CD4-positive, alpha-beta T cell treated with Interferon alpha-2 for 1 hour (primary cell): ENCODE results near the gene GGACT.
"Not testable (repeated sequence)": the region's sequence is repeated elsewhere in the genome, so short reads cannot be mapped to it uniquely, and the experiment has no call there.

Experiments
- DNase-seq, 2 donors: peaks; one replicate each; pipeline ENCODE4 v3.0.0-alpha.2; 2020 to 2022

The GGACT gene

DNA sequence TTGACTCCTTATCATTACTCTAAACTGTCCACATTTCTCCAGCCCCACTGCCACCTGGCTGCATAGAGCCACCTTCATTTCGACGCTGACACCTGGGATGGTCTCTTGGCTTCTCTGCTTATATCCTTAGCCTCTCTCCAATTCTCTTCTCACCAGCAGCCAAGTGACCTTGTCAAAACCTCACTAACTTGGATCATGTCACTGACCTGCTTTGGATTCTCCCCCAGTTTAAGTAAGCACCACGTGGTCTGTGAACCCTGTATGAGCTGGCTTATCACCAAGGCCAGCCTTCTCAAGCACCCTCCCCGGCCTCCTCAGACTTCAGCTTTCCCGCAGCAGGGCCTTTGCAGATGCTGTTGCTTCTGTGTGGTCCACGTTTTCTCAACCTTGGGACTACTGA lies 12.3 kb upstream of the GGACT start:
- DNase-seq: no peak

DNA sequence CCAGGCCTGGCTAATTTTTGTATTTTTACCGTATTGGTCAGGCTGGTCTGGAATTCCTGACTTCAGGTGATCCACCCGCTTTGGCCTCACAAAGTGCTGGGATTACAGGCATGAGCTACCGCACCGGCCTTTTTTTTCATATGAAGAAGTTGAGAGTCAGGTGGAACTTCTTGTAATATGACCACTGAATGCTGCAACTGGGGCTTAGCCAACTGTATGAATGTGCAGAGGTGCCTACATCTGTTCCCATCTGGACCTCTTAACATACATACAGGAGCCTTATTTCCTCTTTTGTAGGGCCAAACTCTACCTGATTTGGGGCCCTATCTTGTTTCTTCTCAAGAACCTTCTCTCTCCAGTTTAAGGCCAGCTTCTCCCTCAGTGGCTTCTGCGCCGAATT lies 11.9 kb upstream of the GGACT start:
- no peak for DNase-seq

DNA sequence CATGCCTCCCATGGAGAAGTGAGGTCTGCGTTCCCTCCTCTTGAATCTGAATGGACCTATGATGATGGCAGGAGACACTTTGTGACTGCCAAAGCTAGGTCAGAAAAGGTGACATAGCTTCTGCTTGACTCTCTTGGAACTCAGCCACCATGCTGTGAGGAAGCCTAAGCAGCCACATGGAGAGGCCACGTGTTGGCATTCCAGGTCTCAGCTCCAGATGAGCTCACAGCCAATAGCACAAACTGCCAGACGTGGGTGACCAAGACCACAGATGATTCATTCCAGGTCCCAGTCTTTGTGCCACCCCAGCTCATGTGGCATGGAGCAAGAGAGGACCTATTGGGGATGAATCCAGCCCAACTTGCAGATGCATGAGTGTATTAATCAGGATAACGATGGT lies 8.7 kb upstream of the GGACT start:
- DNase-seq: no peak

DNA sequence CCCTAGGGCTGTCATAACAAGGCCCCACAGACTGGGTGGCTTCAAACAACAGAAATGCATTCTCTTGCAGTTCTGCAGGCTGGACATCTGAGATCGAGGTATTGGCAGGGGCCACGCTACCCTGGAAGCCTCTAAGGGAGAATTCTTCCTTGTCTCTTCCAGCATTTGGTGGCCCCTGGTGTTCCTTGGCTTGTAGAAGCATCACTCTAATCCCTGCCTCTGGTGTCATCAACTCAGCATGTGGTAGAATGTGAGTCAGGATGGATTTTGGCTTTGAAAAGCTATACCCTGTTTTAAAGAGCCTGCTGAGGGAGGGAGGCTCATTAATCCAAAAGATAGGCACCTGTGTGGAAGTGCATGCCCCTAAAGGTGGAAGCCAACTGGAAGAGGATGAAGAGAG lies 7.9 kb upstream of the GGACT start:
- DNase-seq: no peak

DNA sequence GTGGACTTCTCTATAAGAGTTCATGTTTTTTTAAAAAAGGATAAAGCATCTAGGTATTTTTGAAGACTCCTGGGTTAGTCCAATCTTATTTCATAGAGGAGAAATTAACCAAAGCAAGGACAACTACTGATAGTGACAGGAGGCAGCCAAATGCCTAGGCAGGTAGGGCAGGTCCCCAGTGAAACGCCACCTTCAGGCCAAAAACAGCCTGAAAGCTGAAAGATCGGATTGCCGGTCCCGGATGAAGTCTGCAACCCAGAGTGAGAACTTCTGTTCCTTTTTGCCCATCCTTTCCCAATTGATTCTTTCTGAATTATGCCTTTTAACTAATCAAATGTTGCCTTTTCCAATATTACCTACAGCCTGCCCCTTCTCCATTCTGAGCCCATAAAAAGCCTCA lies 6.1 kb upstream of the GGACT start:
- DNase-seq: no peak

DNA sequence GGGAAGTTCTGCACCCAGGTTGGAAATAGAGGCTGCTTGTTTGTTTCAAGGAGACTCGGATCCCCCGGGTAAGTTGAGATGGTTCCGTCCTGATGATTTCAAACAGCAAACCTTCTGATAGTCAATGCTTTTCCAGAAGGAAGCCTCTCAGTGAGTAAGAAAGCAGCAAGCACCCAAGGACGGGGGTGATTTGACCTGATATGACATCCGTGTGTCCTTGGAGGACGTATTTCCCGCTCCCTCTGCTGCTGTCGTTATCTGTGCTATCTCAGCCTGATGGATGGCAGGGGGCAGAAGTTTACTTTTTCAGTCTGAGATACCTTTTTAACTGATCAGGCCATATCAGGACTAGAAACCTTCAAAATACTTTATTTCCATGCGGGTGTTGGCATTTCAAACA lies 5.7 kb upstream of the GGACT start:
- no peak for DNase-seq

DNA sequence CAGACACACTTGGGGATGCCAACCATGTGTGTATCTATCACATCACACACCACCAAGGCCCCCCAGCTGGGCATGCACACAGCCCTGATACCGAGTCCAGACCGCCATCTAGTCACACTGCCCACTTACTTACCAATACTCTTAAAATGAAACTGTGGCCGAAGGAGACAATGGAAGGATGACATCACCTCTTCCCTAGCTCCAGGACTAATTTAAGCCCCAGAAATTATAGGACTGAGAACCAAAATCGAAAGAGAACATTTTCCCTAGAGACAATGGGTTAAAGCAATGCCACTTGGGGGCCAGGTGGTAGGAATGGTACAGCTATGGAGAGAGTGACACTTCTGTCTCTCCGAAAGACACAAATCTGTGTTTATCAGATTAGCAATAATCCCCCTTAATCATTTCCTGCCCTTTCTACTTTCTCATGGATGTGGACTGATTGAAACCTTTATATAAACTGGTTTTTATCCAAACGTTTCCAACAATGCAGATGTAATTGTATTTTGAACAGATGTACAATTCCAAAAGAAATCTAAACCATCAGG lies 663 bp upstream of the GGACT start:
- no peak for DNase-seq

DNA sequence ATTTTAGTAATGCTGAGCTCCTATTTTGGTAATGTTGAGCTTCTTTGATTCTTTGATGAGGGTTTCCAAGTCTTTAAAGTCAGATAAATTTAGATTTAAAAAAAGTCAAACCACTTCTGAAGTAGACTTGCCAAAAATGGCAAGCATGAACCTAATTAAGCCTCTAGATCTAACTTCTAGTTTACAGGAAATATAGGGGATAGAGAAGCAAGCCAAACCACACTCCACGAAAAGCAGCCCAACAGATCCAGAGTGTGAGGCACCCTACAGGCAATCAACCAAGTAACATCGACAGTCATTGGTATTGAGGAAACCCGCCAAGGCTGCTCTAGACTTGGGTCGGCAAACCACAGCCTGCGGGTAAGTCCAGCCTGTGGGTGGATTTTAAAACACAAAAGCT lies 3.7 kb downstream of the GGACT start:
- peak; percentile 46 to 62 for DNase-seq

DNA sequence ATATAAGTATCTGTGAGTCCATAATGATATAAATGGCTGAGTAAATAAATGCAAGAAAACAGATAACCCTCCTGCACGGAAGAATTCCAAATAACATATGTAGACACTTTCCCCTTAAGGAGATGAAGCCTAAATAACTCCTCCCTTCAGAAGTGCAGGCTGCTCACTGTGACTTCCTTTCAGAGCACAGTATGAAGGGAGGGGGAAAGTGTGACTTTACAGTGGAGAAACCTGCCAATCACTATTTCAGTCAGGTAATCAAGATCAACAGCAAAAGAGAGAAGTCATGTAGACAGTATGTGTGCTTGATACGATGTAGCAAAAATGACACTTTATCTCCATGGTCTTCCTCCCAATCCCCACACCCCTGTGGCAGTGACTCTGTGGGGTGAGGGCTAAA lies 7.1 kb downstream of the GGACT start:
- no peak for DNase-seq

DNA sequence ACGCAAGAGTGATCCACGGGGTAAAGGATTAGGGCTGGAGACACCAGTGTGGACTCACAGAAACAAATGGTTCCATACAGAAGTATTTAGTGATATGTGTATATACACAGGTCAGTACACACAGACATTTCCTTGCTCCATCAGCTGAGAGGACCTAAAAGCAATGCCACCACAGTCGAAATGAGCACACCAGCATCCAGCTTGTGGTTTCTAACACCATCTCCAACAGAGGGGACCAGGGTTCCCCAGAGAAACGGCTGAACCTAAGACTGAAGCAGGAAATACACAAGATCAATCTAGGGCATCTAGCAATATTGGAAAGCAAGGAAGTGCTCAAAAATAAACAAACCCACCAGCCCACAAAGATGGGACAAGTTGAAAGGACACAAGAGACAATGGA lies 7.6 kb downstream of the GGACT start:
- no peak for DNase-seq

DNA sequence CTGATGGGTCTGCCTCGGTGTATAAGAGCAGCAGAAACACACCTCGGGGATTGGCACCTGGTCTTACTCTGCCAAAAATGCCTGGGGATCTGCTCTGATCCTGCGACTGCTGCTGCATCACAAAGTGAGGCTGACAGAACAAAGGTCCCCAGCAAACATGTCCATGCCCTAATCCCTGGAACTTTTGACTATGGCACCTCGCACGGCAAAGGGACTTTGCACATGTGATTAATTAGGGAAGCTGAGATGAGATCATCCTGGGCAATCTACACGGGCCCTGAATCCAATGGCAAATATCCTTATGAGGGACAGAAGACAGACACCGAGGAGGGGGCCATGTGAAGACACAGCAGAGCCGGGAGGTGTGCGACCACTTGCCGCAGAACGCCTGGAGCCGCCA lies 8.5 kb downstream of the GGACT start:
- DNase-seq: no peak

DNA sequence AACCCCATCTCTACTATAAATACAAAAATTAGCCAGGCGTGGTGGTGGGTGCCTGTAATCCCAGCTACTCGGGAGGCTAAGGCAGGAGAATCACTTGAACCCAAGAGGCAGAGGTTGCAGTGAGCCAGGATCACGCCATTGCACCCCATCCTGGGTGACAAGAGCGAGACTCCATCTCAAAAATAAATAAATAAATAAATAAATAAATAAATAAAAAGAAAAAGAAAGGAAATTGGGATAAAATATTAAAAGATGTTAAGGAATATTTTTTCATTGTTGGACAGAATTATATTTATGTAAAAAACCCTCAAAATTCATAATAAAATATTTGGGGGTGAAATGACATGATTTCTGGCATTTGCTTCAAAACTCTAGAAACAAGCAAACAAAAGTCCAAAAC lies 11.3 kb downstream of the GGACT start:
- not testable (repeated sequence) for DNase-seq

DNA sequence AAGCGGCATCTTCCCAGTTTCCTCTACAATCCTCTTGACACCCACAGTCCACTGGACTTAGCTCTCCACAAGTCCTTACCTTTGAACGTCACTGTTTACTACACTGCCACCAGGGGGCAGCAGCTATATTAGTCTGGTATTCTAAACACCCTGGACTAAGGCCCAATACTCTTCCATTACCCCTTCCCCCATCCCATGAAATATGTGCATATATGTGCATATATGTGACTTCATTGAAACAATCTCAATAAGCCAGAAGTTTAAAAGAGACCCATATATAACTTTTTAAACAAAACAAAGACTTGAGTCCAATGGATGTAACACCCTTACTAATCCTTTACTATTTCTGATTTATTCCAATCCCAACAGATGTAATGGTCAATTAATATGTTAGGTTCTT lies 15.5 kb downstream of the GGACT start:
- peak; percentile 73 to 78 for DNase-seq

DNA sequence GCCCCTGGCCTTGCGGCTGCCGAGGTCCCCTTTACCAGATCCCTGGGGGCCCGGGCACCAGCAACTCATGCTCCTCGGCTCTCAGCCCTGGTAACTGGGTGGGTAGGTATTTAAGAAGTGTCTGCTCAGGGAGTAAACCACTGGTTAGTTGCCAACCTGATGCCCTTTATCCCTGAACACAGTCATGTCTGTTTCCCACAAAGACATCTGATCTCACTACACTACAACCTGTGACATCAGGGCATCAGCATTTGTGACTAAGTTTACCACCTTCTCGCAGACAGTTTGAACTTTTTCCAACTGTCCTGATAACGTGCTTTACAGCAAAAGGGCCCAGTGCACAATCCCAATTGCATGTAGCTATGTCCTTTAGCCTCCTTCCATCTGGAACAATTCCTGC lies 22.0 kb downstream of the GGACT start:
- no peak for DNase-seq

DNA sequence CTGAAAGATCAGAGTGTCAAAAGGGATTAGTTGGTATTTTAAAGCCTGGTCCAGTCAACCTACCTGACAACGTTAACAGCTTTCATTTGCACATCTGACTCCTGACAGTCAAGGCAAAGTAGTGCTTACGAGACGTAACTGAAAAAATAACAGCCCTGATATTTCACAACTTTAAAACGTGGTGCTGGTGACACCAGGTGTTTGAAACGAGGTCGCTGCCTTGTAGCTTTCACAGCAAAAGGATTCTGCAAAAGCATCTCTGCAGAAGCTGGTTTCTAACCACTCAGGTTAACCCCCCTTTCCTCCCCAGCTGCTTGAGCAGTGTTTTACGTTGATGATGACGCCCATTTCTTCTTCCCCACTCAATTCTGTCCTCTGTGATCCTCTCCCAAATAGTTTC lies 23.3 kb downstream of the GGACT start:
- no peak for DNase-seq

DNA sequence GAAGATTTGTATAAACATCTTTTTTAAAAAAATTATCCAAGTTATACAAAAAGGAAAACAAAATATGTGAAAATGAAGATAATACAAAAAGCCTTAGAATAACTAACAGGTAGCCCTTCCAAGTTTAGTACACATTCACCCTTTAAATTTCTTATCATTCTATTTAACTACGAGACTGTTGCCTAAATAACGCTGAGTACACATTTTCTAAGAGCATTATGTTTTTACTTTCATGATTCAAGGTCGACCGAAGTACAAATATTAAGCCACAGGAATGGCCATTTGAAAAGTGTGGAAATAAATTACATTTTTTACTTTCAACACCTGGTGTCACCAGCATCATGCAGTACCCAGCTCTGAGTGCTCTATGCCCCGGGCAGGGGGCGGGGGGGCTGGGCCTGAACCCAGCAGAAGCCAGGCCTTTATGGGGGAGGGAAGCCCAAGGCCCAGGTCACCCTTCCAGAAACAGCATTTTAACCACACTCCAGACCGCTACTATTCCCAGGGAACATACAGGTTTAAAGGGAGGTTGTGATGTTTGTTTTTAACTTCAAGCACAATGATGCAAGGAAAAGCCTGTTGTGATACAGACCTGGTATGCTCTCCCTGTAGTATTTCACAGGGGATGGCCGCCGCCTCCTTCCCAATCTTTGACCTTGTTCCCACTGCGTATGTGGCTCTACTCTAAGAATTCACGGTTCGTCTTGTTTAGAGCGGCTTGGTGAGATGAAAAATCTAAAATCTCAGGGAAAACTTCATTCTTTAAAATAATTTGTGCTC lies 24.0 kb downstream of the GGACT start:
- DNase-seq: no peak

DNA sequence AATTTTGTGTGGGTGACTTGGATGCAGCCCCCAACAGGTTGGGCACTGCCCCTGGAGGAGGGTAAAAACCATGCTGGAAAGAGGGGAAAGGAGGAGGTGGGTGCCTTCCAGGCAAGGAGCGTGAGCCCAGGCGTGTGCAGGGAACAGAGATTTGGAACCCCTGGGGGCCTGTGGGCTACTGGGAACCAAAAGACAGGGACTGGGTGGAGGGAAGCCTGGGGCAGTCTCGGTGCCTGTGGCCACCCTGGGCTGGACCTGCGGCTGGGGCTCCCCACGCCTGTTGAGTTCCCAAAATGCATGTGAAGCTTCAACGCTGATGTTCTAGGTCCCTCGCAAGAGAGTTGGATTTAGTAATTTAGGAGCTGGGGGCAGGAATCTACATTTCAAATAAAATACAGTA lies 24.8 kb downstream of the GGACT start:
- DNase-seq: no peak

DNA sequence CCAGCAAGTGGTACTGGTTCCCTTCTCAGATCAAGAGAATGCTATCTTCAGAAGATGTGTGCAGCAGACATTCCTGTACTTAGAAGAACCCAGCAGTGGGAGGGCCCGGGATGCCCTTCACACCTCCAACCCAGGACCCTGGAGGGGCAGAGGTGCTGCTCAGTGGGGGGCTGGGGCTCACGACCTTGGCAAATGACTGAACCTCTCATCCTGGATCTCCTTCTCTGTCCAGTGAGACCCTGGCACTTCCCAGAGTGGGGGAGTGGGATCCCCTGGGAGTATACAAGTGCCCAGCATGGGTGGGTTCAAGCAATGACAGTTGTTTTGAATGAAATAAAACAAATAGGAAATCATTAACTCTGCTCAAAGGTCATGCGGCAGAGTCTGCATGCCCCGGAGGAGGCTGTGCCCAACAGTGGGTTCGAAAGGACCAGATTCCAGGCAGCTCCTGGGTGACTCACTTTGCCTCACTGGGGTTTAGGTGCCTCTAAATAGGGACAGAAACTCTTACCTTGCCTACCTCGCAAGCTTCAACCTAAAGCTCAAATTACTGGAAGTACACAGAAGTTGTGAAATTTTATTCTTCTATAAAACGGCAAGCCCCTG lies 26.9 kb downstream of the GGACT start:
- DNase-seq: no peak

DNA sequence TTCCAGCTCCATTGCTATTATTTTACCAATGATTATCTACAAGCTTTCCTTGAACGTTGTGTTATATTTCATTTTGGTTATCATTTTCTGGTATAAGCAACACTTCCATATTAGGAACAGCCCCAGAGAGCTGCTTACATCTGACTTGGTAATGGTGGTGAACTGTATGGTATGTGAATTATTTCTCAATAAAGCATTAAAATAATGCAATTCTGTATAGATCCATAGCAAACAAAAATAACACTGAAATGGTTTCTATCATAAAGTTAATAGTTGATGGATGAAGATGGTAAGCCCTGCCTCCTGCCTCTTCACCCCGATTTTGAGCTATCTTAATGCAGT lies 27.5 kb downstream of the GGACT start:
- no peak for DNase-seq

DNA sequence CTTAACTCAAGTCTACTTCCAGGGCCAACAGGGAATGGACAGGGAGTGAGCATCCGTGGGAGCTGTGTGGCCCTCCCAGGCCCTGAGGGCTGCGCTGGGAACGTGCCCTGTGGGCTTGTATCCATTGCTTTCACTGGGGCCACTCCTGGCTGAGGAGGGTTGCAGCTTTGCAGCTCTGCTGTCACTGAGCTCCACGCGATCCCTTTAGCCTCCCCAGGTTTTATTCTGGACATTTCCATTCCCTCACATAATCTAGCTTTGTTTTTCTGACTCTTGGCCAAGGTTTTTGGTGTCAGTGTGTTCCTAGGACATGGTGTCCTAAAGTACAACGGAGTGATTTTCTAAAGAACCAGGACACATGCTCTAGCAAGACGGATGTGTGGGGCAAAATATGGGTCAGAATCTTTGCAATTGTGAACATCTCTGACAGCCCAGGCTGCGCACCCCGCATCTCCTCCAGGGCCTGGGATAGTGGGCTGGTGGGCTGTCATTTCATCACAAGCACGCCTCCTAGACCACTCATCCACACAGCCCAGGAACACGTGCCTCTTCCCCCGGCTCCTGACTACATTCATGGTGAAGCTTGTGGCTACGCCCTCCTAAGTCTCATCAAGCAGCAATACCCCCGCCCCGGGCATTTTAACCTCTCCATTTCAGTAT lies 28.0 kb downstream of the GGACT start:
- no peak for DNase-seq

DNA sequence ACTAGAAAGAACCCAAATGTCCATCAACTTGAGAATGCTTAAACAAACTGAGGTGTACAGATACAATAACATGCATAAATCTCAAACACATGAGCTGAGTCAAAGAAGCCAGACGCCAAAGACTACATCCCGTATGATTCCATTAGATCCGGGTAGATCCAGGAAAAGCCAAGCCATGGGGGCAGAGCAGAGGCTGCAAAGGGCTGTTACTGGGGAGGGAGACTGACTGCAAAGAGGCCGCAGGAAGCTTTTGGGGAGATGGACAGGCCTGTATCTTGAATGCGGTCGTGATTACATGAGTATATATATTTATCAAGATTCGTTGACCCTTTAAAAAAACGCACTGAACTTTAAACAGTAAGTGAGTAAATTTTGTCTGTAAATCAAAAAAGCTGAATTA lies 28.7 kb downstream of the GGACT start:
- DNase-seq: no peak

DNA sequence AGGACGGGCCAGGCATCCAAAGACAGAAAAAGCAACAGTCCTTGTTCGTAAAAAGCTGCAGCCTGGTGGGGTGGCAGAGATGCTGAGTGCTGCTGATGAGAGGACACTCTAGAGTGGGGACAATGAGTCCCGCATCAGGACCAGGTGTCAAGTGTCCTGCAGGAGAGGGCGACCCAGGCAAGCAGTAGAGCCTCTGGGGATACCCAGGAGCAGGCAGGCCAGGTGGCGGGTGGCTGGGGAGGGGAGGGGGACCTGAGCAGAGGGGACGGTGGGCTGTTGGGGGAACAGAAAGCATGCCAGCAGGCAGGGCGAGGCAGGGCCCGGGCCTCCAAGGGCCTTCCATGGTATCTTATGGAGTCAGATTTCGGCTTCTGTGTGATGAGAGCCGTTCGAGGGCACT lies 35.8 kb downstream of the GGACT start:
- no peak for DNase-seq

DNA sequence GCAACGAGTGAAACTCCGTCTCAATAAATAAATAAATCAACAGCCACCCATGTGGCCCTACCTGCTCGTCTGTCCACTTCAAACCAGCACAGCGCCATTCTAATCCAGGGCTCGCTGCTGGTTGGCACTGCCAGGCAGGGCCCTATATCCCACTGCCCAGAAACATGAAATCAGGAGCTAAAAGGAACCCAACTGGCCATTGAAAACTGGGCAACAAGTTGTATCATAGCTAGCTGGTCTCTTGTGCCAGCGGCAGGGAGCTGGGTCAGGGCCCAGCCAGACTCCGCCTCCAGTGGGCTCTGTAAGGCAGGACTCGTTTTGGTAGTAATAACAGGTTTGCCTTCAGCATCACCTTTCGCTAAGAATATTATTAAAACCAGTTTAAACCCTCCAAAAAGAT lies 39.3 kb downstream of the GGACT start:
- DNase-seq: no peak

DNA sequence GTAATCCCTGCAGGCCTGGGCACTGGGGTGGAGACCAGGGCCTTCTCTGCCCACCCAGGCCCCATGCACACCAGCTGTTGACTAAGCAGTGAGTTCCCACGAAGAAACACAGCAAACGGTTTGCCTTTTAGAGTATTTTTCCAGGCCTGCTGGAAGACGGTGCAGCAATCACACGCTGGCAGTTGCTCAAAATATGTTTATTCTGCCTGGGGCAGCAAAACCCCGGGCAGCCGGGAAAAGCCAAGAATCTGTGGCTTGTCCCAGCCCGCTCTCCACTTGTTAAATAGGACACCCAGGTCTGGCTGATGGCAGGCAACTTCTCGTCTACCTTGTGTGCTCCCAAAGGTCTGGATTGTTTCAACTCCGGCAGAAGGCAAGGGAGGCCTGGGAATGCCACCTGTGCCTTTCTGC lies 40.8 kb downstream of the GGACT start:
- DNase-seq: no peak
